ENCODE measurements around the gene ILF2.

- TF ChIP-seq ZFP30 (CRISPR knock-in tag; IDR thresholded peaks at IDR 0.05), result no peak
- no peak for TF ChIP-seq PATZ1 (CRISPR knock-in tag; IDR thresholded peaks at IDR 0.05; ENCODE audit: borderline replicate concordance)
- no peak for TF ChIP-seq ARNTL (CRISPR knock-in tag; IDR thresholded peaks at IDR 0.05; ENCODE audit: borderline replicate concordance, low read depth)
- no peak for TF ChIP-seq ISL1 (CRISPR knock-in tag; IDR thresholded peaks at IDR 0.05)
- TF ChIP-seq RARB (CRISPR knock-in tag; IDR thresholded peaks at IDR 0.05), result no peak
- no peak for TF ChIP-seq GLIS3 (CRISPR knock-in tag; IDR thresholded peaks at IDR 0.05)
- no peak for TF ChIP-seq ZNF8 (CRISPR knock-in tag; IDR thresholded peaks at IDR 0.05)
- TF ChIP-seq TOX (CRISPR knock-in tag; IDR thresholded peaks at IDR 0.05; ENCODE audit: borderline replicate concordance), result no peak
- TF ChIP-seq CSDC2 (CRISPR knock-in tag; IDR thresholded peaks at IDR 0.05), result no peak
- no peak for TF ChIP-seq OSR1 (CRISPR knock-in tag; IDR thresholded peaks at IDR 0.05)
- no peak for TF ChIP-seq ESRRG (CRISPR knock-in tag; IDR thresholded peaks at IDR 0.05)
These were observed 2.7 kb upstream of the ILF2 start for GRCh38 chr1:153673511-153673910.

Data from SK-N-SH treated with all-trans-retinoic acid at 6 μM for 48 hours (cell line).